Neural cell (in vitro differentiated cells): ENCODE measurements around the gene CD6. TPM values are rescaled to one million over a fixed set of nuclear protein-coding genes. Genes with fewer than 3 reads are reported as not detected.

Experiments
- H2AFZ ChIP-seq: fragments of 200-600, 300-800 bp; sonication (generic), shearing (Covaris generic); 2 replicates; pipeline ENCODE4 v1.6.0; 2014; ENCODE audit warnings: low read depth, mild to moderate bottlenecking, antibody characterized with exemption, low read length, moderate library complexity
- H3F3A ChIP-seq: fragments of 200-600 bp; shearing (Covaris generic); 2 replicates; pipeline ENCODE4 v1.6.1; 2016; ENCODE audit warnings: mild to moderate bottlenecking, moderate library complexity, mixed read lengths, antibody characterized with exemption, low read length; ENCODE audit not compliant: insufficient read depth, poor library complexity, severe bottlenecking
- H3K27ac ChIP-seq: fragments of 200-600, 300-800 bp; sonication (generic), shearing (Covaris generic); 2 replicates; pipeline ENCODE4 v1.5.1; 2014; ENCODE audit warnings: mild to moderate bottlenecking, low read length, moderate library complexity
- H3K27me3 ChIP-seq: fragments of 300-800, 200-600 bp; sonication (generic), shearing (Covaris generic); 2 replicates; pipeline ENCODE4 v1.6.0; 2014; ENCODE audit warnings: mild to moderate bottlenecking, low read depth, low read length, moderate library complexity; ENCODE audit not compliant: insufficient read depth
- H3K36me3 ChIP-seq: fragments of 300-800, 200-600 bp; sonication (generic), shearing (Covaris generic); 2 replicates; pipeline ENCODE4 v1.5.1; 2014; ENCODE audit warnings: mild to moderate bottlenecking, antibody characterized with exemption, low read length, moderate library complexity; ENCODE audit not compliant: insufficient read depth
- H3K4me2 ChIP-seq: fragments of 300-800, 200-600 bp; sonication (generic), shearing (Covaris generic); 2 replicates; pipeline ENCODE4 v1.6.0; 2014; ENCODE audit warnings: mild to moderate bottlenecking, low read length
- H3K4me3 ChIP-seq: fragments of 300-800, 200-600 bp; sonication (generic), shearing (Covaris generic); 2 replicates; pipeline ENCODE4 v1.5.1; 2014; ENCODE audit warnings: mild to moderate bottlenecking, low read length, moderate library complexity
- H3K79me2 ChIP-seq: fragments of 200-600 bp; shearing (Covaris generic); replicated peaks from 2 replicates; pipeline ENCODE4 v1.6.0; 2014; ENCODE audit warnings: mild to moderate bottlenecking, low read length, moderate library complexity; ENCODE audit not compliant: insufficient read depth
- H3K9ac ChIP-seq: fragments of 300-800, 200-600 bp; sonication (generic), shearing (Covaris generic); 2 replicates; pipeline ENCODE4 v1.6.1; 2016; ENCODE audit warnings: mild to moderate bottlenecking, low read length, mixed read lengths
- H3K9me2 ChIP-seq: fragments of 200-600 bp; shearing (Covaris generic); 2 replicates; pipeline ENCODE4 v1.6.1; 2016; ENCODE audit warnings: mild to moderate bottlenecking, low read length, mixed read lengths; ENCODE audit not compliant: insufficient read depth
- H3K9me3 ChIP-seq: fragments of 200-600, 300-800 bp; sonication (generic), shearing (Covaris generic); 2 replicates; pipeline ENCODE4 v1.6.1; 2016; ENCODE audit warnings: mild to moderate bottlenecking, mixed run types, low read length, moderate library complexity, mixed read lengths
- H4K20me1 ChIP-seq: fragments of 200-600 bp; shearing (Covaris generic); 2 replicates; pipeline ENCODE4 v1.6.1; 2016; ENCODE audit warnings: mild to moderate bottlenecking, mixed run types; ENCODE audit not compliant: insufficient read depth
- CTCF ChIP-seq: fragments of 450-650 bp; IDR thresholded peaks from 2 replicates; pipeline ENCODE4 v1.5.1; 2014; ENCODE audit warnings: antibody characterized with exemption, mild to moderate bottlenecking, moderate library complexity; ENCODE audit not compliant: poor library complexity, severe bottlenecking
- EP300 ChIP-seq: fragments of 450-650 bp; conservative IDR thresholded peaks from 2 replicates; pipeline ENCODE4 v1.6.1; 2014; ENCODE audit warnings: antibody characterized with exemption, mild to moderate bottlenecking, moderate library complexity; ENCODE audit not compliant: poor library complexity, severe bottlenecking
- EZH2 ChIP-seq: fragments of 200-600, 300-800 bp; shearing (Covaris generic), sonication (generic); IDR thresholded peaks from 2 replicates; pipeline ENCODE4 v1.6.1; 2014; ENCODE audit warnings: antibody characterized with exemption, low read length, borderline replicate concordance, mild to moderate bottlenecking; ENCODE audit not compliant: insufficient read depth, poor library complexity, severe bottlenecking
- POLR2AphosphoS5 ChIP-seq: IDR thresholded peaks from 2 replicates; pipeline ENCODE4 v1.6.1; 2012
- RAD21 ChIP-seq: fragments of 450-650 bp; conservative IDR thresholded peaks from 2 replicates; pipeline ENCODE4 v1.6.1; 2014; ENCODE audit warnings: antibody characterized with exemption, mild to moderate bottlenecking, moderate library complexity
- REST ChIP-seq: IDR thresholded peaks from 2 replicates; pipeline ENCODE4 v1.6.1; 2012; ENCODE audit warnings: borderline replicate concordance
- SMC3 ChIP-seq: fragments of 450-650 bp; conservative IDR thresholded peaks from 2 replicates; pipeline ENCODE4 v1.6.1; 2014; ENCODE audit warnings: antibody characterized with exemption, mild to moderate bottlenecking, moderate library complexity; ENCODE audit not compliant: poor library complexity
- TAF1 ChIP-seq: IDR thresholded peaks from 2 replicates; pipeline ENCODE4 v1.6.1; 2012; ENCODE audit warnings: low read depth
- polyA plus RNA-seq: library from polyadenylated mRNA; depleted of rRNA; stranded (reverse); fragments of >200 nt; gene quantifications from 2 replicates; pipeline ENCODE4 v1.2.3, GENCODE V29; 2014

Gene CD6
- polyA plus RNA-seq, 1 donor from 2014 or later: not detected

- TF ChIP-seq TAF1 (peak; percentile 36), EZH2 (no peak), EP300 (no peak), RAD21 (peak; percentile 22), POLR2AphosphoS5 (peak; percentile 54), SMC3 (peak; percentile 41)
- Histone ChIP-seq H3K9me3 (no peaks in the 10 kb centered on the region), H3K36me3 (no peaks in the 10 kb centered on the region), H3F3A (no peaks in the 10 kb centered on the region), H2AFZ (peak overlapping the region; percentile 31), H4K20me1 (no peaks in the 10 kb centered on the region), H3K27ac (peak overlapping the region; percentile 67), H3K4me2 (no peak overlapping the region), H3K79me2 (no peaks in the 10 kb centered on the region), H3K9me2 (no peaks in the 10 kb centered on the region), H3K27me3 (no peaks in the 10 kb centered on the region), H3K9ac (peak overlapping the region; percentile 53), H3K4me3 (peak overlapping the region; percentile 16)
Observed at GRCh38 chr11:61041755-61042518, 70.5 kb downstream of the CD6 start.

- no peak overlapping the region for H3K9ac ChIP-seq
- H3K36me3 ChIP-seq: no peaks in the 10 kb centered on the region
- H3K27ac ChIP-seq: peak overlapping the region; percentile 67
- H3F3A ChIP-seq: no peaks in the 10 kb centered on the region
- H3K4me2 ChIP-seq: no peak overlapping the region
- no peaks in the 10 kb centered on the region for H3K79me2 ChIP-seq
- no peaks in the 10 kb centered on the region for H3K9me3 ChIP-seq
- H2AFZ ChIP-seq: peak overlapping the region; percentile 31
- TF ChIP-seq CTCF: no peak
- no peak for TF ChIP-seq POLR2AphosphoS5
- no peak for TF ChIP-seq TAF1
- no peak for TF ChIP-seq REST
- no peak for TF ChIP-seq RAD21
- TF ChIP-seq SMC3: no peak
- TF ChIP-seq EP300: no peak
- H3K4me3 ChIP-seq: no peak overlapping the region
- H3K27me3 ChIP-seq: no peaks in the 10 kb centered on the region
- no peaks in the 10 kb centered on the region for H4K20me1 ChIP-seq
- H3K9me2 ChIP-seq: no peaks in the 10 kb centered on the region
Observed at GRCh38 chr11:61042537-61042936, 71.1 kb downstream of the CD6 start.
